Ramos (cell line): ENCODE measurements around the gene SLC6A9.

ENCODE experiments used
- in situ Hi-C: fragments of 300-500 bp; cut with MboI; formaldehyde crosslinking; loops from one replicate; pipeline ENCODE4 v1.14.3; 2022; ENCODE audit warnings: low sequenced_read_pairs; ENCODE audit not compliant: unreplicated experiment

SLC6A9 gene

DNA sequence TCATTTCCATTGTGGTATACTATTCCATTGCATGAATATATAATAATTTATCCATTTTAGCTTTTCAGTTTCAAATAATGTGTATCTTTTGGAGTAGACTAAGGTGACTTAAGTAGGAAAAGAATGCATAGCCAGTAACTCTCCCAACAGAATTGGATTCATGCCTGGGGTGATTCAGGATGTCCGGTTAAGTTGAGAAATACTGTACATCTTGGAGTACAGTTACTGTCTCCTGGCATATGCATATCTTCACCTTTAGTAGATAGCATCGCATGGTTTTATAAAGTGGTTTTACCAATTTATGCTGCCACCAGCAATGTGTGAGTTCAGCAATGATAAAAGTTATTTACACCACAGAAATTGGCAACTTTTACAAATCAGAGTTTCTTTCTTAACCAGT is 18.6 kb upstream of the SLC6A9 start:
- in situ Hi-C loops, result loop anchor here (5.0 kb wide), 2 partner anchors 48 to 523 kb away; no protein-coding TSS in a partner anchor

DNA sequence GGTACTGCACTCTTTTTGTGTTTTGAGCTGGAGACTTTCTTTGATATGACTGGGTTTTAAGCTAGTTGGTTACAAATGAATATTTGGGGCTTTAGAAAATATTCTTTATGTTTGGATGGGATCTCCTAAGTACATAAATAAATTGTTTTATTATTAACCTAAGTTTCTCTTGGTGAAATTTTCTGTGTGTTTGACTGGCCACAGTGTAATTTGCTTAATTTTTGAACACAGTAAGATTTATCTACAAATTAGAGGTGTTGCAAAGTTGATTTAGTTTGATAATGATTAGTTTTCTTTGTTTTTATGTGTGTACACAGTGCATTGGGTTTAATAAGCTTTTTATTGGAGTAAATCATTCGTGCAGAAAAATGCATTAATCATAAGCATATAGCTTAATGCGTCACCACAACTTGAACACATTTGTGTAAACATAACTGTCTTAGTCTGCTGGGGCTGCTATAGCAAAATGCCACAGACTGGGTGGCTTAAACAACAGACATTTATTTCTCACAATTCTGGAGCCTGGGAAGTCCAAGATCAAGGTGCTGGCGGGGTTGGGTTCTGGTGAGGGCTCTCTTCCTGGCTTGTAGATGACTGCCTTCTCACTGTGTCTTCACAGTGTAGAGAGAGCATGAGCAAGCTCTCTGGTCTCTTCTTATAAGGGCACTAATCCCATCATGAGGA is 17.4 kb upstream of the SLC6A9 start:
- in situ Hi-C loops, result loop anchor here (5.0 kb wide), 2 partner anchors 46 to 521 kb away; no protein-coding TSS in a partner anchor

DNA sequence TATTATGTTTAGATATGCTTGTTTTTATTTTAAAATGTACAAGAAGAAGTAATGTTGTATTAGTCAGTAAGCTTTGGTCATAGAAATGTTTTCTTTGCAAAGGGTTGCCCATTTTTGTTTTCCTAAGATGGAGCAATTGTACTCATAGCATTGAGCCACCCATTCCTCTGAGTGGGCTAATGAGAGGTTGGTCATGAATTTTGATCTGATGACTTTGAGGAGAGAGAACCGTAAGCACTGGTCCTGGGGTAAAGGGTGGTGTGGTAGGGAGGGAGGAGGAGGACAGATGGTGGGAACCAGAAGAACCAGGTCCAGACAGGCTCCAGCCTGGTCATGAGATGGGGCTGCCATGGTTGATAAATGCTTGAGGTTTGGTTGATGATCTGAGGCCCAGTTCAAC is 15.9 kb upstream of the SLC6A9 start:
- in situ Hi-C loops, result loop anchor here (5.0 kb wide), 2 partner anchors 45 to 520 kb away; no protein-coding TSS in a partner anchor

DNA sequence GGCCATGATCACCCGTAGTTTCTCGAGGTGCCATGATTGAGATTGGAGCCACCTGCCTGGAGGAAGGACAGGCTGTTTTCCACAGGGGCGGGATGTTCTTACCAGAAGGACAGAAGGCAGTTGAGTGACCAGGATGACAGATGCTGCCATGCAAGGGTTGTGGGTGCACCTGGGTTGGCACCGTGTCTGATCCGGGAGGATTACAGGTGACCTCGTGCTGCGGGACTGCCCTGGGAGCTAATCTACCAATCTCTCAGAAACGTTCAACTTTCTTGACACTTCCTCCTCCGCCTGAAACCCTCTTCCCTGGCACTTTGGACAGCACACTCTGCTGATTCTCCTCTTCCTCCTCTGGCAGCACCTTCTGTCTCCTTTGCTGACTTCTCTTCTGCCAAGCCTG is 13.8 kb upstream of the SLC6A9 start:
- in situ Hi-C loops, result loop anchor here (5.0 kb wide), 2 partner anchors 43 to 518 kb away; no protein-coding TSS in a partner anchor

DNA sequence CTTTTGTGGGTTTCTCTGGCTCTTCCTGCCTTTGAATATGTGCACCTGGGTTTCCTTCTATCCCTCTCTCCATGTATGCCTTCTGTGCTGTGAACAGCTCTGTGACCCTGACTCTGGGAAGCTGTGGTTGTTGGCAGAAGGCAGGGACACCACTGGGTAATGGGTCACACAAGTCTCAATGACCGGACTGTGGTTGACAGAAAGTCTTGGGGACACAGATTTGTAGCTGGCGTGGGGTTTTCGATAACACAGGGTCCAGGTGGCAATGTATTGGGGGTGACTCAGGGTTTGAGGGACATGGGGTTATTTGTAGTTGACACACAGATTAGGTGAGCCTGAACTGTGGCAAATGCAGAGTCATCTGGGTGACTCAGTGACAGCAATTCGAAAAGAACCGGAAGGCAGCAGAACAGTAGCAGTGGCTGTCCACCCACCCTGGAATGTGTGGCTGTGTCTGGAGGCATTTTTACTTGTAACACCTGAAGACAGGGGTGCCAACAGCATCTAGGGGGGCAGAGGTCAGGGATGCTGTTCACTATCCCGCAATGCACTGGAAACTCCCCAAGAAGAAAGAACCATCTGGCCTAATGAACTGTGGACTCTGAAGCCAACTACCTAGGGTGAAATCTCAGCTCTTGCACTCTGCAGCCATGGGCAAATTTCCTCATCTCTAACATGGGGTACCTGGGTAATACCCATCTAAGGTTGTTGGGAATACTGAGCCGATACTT is 13.0 kb upstream of the SLC6A9 start:
- in situ Hi-C loops, result no loop called here

DNA sequence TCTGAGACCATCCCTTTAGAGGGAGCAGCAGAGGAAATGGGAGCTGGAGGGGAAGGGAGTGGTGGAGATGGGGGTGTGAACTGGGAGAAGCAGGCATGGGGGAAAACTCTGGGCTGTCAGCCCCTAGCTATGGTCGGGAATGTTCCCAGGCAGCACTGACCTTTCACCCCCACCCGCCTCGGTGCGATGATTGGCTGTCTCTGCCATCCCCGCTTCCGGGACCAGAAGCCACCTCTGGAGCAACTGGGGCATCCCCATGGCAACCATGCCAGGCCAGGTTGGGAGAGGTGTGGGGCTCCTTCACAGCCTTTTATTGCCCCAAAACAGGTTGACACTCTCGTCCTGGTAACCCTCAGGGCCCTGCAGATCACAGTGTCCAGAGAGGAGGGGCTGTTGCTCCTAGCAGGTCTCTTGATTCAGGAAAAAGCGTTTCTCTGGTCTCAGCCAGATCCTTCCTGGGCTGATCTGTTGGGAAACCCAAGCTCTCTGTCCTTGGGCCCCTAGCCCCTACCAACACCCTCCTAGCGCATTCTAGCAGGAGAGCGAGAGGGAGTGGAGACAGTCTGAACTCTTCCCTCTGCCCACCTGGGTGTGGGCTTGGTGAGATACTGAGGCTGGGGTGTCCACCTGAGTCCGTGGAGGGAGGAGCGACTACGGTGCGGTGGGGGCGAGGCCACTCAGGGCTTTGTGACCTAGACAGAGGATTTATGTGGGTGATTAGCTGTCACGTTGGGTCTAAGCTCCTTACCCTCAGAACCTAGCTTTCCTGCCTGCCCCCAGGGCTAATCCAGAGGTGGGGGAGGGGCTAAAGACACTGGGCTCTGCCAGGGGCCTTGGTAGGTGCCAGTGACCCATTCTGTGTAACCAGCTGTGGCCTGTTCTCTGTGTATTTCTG is 12.2 kb upstream of the SLC6A9 start:
- in situ Hi-C loops, result no loop called here

DNA sequence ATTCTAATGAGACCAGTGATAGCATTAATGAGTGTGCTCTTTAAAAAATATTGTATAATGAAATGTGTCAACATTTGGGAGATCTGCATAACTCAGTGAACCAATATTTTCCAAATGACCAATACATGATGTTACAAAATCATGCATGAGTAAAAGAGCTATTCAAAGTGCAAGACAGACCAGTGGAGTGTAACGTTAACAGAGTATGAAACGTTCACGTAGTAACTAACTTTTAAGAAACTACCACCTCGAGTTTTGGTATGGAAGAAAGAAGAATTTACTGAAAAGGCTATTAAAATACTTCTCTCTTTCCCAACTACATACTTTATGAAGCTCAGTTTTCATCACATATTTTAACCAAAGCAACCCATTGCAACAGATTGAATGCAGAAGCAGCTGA is 9.6 kb upstream of the SLC6A9 start:
- in situ Hi-C loops, result no loop called here

DNA sequence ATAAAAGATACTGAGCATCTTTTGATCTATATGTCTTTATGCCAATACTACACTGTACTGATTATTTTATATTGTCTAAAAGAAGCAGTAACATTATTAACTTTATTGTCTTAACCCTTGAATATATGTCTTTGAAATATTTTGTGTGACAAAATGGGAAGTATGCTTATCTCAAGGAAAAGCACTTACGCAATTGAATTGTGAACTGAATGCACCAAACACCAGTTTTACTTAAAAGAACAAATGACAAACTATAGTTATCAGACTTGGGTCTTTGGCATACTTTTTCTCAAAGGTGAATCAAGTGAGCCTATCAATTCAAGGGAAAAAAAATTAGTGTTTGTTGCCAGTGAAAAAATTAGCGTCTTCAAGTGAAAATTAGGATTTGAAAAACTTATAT is 9.2 kb upstream of the SLC6A9 start:
- in situ Hi-C loops, result no loop called here

DNA sequence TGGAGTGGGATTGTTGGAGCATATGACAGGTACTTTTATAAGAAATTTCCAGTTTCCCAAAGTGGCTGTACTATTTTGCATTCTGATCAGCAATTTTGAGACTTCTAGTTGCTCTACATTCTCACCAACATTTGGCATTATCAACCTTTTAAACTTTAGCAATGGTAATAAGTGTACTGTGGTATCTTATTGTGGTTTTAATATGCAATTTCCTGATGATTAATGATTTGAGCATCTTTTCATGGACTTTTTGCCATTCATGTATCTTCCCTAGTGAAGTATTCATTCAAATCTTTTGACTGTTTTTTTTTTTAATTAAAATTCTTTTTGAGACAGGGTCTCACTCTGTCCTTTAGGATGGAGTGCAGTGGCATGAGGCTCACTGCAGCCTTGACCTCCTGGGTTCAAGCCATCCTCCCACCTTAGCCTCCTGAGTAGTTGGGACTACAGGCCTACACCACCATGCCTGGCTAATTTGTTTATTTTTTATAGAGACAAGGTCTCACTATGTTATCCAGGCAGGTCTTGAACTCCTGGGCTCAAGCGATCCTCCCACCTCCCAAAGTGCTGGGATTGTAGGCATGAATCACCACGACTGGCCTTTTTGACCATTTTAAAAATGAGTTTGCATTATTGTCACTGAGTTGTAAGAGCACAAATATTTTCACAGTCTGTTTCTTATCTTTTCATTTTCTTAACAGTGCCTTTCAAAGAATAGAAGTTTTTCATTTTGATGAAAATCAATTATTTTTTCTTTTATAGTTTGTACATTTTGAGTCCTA is 7.8 kb upstream of the SLC6A9 start:
- in situ Hi-C loops, result no loop called here

DNA sequence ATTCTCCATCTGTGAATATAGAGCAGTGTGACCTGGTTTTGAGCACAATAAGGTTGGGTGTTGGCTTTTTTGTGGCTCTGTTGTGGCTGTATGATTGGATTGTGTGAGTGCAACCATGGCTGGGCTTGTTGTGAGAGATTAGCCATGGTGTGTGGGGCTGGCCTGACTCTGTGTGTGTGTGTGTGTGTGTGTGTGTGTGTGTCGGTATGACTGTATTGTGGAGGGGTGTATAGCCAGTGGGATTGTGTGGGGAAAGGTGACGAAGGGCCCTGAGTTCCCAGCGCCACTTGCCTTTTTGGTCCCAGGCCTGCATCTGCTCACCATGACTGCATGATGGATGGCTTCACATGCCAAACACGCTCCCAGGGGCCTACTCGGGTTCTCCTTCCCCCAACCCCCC is 5.9 kb upstream of the SLC6A9 start:
- in situ Hi-C loops, result no loop called here

DNA sequence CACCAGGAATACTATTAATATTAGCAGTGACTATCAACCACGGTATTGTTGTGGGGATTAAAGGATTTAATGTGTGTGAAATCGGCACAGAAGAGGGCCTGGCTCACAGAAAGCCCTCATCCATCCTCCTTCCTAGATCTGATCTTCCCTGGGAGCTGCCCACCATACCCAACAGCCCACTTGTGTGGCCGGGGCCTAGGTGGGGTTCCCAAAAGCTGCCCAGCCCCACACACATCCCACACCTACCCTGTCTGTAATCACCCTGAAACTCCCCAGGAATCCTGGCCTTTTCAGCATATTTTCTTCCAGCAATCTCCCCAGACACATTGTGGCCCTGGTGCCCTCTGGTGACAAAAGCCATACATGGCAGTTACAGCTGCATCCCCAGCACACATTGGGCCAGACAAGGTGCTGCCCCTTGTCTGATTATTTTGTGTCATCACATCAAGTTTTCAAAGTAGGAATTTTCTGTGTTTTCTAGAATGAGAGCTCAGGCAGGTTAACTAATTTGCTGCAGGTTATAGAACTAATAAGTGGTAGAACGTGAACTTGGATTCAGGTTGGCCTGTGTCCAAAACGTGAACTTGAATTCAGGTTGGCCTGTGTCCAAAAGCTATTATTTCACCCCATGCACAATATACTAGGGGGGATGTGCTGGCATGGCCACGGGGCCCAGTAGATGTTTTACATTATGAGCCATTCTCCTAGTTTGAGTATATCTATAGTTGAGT is 5.3 kb upstream of the SLC6A9 start:
- in situ Hi-C loops, result no loop called here

DNA sequence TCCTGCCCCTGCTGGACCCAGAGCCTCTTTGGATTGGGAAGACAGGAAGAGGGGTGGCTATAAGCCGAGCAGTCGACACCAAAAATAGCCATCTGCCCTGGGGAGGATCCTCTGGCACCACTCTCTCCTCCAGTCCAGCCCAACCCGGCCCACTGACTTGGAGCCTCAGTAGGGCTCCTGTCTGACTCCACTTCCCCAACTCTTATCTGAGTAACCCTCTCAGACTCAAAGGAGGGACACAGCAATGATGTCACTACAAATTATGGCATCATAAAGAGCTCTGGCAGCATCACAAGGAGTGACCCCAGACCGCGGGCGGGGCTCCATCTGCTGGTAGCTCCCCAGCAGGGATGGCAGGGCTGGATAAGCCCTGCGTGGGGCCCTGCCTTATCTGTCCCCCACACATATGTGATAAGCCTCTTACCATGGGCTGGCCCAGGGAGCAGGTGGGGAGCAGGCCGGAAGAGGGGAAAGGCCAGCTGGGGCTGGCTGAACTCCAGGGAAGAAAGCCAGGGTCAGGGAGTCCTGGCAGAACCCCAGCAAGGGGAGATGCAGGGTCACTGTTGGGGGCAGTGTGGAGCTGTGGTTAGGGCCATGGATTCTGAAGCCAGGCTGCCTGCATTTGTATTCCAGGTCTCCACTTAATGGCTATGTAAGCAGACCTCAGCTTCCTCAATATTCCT is 4.6 kb upstream of the SLC6A9 start:
- in situ Hi-C loops, result no loop called here

DNA sequence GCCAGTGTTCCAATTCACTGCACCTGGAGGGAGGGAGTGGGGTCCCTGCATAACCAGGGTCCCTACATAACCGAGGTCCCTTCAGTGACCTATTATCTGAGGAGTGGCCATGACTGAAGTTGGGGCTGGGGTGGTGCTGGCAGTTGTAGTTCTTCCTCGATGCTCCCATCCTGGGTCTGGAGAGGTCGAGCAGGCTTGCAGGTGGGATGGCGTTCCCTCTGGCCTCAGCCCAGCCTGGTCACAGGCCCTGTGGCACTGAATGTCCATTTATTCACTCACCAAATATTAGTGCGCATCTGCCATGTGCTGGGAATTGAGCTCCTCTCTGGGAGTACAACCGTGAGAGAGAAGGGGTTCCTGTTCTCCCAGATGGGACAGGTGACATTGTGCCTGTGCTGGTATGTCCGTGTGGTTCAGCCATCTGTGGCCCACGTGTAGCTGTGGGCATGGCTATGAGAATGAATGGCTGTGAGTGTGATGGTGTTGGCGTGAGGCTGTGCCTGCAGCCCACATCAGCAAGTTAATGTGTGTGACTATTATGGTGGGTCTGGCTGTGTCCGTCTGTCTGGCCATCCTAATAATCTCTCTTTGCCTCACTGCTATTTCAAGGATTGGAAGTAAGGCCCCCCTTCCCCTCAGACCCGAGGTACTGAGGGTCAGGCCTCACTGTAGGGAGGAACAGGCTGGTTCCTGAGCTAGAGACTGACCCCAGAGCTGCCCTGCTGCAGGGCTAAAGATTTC is 3.9 kb upstream of the SLC6A9 start:
- in situ Hi-C loops, result no loop called here

DNA sequence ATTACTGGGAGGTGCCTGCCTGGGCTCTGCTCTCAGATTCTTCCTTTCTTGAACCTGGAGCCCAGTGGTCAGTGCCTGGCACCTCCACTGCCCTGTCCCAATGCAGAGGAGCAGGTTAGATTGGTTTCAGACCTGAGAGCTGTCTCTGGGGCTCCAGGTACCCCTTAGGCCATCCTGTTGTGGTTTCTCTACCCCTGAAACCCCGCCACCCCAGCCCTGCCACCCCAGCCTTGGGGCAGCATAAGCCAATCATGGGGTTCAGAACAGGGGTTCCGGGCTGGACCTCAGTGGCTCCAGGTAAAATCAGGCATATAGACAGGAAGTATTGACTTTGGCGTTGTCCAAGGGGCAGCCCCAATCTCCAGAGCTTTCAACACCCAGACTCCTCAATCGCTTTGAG is 3.2 kb upstream of the SLC6A9 start:
- in situ Hi-C loops, result no loop called here

DNA sequence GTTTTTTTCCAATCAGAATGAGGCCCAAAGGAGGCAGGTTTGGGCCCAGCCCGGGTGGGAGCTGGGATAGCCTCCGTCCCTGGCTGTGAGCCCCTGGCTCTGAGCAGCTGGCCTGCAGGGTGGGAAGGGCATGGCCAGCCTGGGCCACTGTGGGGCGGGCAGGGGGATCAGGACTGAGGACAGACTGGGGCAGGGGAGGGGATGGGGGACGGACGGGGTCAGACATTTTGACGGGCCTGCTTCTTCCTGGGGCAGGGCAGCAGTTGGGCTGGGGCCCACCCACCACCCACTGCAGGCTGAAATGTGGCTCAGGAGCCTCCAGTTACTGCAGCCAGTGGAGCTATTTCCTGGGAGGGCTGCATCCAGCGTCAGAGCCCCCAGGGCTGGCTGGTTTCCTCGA is 2.5 kb upstream of the SLC6A9 start:
- in situ Hi-C loops, result no loop called here

DNA sequence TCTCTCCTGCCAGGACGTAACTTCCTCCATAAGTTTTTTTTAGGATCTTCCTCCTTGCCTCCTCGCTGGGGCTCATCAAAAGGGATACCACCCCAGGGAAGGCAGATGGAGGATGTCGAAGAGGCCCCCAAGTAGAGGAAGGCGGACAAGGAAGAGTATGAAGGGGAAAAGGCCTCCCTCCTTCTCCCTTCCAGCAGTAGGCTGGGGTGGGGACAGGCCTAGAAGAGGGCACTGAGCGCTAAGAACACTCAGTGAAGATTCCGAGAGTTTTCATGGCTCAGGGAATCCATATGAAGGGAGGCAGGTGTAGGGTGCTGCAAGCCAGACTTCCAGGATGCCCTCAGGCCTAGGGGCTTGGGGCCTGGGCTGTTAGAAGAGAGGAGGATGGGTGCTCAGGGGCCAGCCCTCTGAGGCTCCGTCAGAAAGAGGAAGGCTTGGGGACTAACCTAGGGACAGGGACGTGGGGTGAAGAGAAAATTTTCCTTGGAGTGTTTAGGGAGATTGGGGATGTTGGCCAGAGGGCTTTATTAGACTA is 1.8 kb upstream of the SLC6A9 start:
- in situ Hi-C loops, result no loop called here

DNA sequence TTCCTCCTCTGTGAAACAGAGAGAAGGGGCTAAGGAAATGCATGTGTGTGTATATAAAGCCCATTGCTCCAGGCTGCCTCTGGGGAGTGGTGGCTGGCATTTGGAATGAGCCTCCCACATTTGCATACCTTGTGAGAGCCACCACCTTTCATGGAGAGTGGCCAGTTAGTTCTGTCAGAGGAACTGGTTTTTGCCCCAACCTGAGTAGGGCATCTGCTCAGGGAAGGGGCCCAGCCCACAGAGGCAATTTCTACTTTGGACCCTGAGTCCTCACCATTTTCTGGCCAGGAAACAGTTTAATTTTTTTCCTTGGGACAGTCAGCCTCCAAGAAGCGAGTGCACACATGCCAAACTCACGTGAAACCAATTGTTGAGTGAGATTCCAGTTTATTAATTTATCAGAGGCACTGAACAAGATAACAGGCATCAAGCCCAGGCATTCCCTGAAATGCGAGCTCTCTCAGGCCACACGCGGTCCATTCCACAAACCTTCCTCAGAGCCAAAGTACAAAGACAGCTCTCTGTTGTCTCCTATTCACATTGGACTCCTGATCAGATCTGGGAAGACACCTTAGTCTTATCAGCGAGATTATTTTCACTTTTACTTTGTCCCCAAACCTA is 1.0 kb upstream of the SLC6A9 start:
- in situ Hi-C loops, result no loop called here
